NAMALWA (cell line): ENCODE measurements around the gene DNAJA4.

Experiments used
- DNase-seq: peaks from one replicate; pipeline ENCODE4 v3.0.0-alpha.2; 2015; ENCODE audit warnings: low spot score

Gene DNAJA4

GRCh38 chr15:78280319-78281072 is 16.1 kb downstream of the DNAJA4 start:
- DNase-seq, result no peak

DNA sequence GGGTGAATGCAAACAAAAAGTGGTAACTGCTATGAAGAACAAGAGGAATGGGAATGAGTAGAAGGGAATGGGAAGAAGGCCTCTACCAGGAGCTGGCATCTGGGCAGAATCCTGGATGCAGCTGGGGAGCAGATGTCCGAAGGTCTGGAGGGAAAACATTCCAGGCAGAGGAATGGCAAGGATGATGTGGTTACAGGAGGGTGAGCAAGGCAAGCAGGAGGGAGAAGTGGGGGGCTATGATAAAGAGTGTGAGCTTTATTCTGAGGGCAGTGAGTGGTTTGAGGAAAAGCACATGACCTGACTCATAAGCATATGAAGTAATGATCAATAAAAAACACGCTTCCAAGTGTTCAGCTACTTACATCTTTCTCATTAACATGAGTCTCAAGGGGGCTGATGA is 18.0 kb downstream of the DNAJA4 start:
- no peak for DNase-seq

DNA sequence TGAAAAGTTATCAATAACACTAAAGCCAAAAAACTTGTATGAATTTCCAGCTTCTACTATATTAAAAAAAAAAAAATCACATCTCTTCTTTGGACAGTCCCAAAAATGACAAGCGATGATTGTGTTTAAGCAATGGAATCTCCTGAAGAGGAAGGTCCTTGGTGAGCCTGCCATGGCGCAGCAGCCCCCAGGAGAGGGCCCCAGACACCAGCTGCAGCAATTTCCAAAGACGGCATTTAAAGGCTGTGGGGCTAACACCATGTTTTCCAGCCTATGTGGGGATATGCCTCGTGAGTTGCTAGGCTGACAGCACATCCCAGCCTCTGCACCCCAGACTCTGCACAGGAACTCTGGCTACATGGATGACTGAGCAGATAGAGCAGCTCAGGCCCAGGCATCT is 20.4 kb downstream of the DNAJA4 start:
- DNase-seq, result no peak

- DNase-seq, result no peak
Measured at GRCh38 chr15:78290222-78290621, 25.9 kb downstream of the DNAJA4 start.

DNA sequence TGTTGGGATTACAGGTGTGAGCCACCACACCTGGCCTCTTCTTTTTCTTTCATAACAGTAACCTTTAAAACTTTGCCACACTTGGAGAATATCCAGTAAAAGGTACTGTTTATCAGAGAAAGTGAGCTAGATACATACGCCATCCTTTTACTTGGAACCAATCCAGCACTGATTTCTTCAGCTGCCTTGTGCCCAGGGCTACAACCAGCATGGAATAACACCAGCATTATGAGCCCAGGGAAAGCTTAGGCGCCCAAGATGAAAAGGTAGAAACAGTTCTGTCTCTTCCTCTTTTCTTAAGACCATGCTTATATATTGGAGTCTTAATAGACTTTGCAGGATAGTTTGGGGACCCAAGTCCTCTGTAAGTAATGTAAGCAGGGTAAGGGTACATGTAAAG is 26.7 kb downstream of the DNAJA4 start:
- no peak for DNase-seq

- DNase-seq, result no peak
Measured at GRCh38 chr15:78291698-78292097, 27.3 kb downstream of the DNAJA4 start.

GRCh38 chr15:78292219-78292618 is 27.9 kb downstream of the DNAJA4 start:
- DNase-seq, result no peak

- DNase-seq, result peak; percentile 96
Measured at GRCh38 chr15:78299101-78299930, 35.0 kb downstream of the DNAJA4 start, which contains the start of gene SKIC8. Gene SKIC8 (minus strand): TSS chr15:78299609. CDS start chr15:78295686, 3,923 bp downstream.

DNA sequence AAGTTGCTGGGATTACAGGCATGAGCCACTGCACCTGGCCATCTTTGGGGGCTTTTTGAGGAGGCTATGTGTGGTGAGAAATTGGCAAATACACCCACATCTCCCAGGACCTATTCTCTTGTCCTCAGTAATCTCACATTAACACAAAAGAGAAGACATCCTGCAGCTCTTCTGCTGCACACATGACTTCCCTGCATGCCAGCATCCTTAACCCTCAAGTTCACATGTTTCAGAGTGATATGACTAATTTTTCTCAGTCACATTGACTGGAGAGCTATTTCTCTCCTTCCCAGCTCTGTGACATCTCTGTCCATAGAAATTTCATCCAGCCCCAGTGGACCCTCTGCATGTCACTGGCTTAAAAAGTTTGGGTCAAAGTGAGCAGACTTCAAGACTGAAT is 37.0 kb downstream of the DNAJA4 start:
- DNase-seq, result no peak

DNA sequence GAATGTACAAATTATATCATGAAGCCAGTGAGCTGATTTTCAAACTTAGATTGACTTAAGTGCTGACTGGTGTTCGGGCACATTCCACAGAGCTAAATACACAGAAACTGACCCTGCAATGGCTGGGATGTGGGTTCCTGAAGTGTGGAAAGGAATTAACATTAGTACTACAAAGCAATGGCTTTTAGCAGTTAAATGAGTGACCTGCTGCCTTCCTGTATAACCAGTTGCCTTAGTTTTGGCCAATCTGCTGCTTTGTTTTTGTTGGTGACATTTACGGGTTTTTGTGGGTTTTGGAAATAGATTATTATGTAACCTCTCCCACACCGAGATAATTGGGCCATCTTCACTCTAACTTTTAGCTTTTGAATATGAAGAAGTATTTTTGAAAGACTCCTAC is 37.5 kb downstream of the DNAJA4 start:
- DNase-seq, result no peak

- DNase-seq, result no peak
Measured at GRCh38 chr15:78302579-78303312, 38.4 kb downstream of the DNAJA4 start.

DNA sequence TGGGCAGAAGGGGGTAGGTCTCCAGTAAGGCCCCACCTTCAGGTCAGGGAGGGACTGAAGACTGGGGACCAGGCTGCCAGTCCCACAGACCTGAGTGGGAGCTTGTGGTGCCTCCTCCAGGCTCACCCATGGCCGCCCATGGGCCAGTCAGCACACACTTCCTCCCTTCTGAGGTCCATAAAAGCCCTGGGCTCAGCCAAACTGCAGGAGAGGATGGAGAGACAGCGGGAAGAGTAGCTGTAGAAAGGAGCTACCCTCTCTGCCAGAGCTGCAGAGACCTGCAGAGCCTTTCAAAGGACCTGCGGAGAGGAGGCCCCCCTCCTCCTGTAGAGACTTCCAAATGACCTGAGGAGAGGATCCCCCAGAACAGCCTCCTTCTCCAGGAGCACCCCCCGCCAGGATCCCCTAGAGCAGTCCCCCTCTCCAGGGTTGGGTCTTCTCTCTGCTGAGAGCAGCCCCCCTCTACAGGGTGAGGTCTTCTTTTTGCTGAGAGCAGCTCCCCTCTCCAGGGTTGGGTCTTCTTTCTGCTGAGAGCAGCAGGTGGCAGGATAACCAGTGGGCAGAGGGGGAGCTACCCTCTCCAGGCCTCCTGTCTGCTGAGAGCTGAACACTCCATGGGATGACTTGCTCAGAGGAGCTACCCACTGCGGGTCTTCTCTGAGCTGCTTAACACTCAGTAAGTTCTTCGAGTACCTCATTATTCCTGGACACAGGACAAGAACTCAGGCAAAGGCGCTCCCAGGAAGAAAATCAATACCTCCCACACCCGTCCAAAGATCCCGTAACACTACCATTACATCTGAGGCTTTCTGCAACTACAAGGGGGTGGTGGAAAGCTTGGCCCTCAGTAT is 40.1 kb downstream of the DNAJA4 start:
- no peak for DNase-seq

- no peak for DNase-seq
Measured at GRCh38 chr15:78306176-78306774, 41.9 kb downstream of the DNAJA4 start.

DNA sequence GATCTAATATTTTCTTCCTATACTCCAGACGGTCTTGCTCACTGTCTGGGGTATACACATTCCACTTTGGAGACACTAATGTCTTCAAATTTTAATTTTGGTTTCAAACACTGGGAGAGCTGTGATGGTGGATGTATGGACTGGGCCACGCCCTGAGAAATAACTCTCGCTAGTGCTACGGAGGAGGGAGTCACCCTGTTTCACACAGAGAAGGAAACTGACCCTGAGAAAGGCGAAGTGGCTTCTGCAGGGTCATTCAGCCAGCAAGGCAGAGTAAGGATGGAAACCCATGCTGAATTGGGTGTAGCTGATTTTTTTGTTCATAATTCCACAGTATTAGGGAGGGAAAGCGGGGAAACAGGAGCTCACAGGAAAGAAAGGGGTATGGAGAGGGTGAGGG is 43.6 kb downstream of the DNAJA4 start:
- no peak for DNase-seq

DNA sequence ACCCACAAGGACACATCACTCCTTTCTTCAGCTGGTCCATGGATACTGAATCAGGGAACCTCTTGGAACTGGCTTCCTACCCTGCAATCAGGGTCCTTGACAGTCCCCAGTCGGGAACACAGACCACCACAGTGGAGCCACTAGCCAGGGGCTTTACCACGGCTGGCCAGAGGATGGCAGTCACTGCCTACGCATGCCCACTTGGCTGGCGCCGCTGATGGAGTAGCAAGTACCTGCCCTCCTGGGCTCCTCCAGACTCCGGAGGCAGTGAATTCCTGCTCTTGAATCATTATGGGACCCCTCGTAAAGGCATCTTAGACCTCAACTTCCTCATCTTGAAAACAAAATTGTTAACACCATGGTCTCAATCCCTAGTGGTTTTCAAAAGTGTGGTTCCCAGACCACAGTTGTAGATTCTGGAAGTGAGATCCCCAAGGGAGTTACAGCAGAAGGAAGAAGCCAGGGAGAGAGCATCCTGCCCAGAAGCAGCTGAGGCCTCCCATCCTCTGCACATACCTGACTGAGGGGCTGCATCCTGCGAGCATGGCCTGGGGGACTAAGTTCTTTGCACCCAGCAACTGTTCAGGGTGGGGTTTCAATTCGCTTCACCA is 44.2 kb downstream of the DNAJA4 start:
- DNase-seq, result peak; percentile 75

DNA sequence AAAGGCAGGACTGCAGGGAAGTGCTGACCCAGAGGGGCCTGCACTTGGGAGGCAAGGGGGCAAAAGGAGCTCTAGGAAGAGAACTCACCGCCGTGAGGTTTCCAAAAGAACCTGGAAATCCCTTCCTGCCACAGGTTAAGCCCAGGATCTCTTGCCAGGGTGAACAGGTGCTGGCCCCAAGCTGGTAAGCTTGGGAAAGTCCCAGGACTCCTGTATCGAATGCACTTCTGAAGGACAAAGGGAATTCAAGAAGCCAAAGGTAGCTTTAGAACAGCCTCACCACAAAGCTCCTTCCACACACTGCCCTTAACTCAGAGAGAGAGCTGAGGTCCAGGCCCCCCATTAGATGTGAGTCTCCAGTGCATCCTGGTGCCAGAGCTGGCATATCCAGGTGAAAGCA is 46.9 kb downstream of the DNAJA4 start:
- DNase-seq, result no peak

DNA sequence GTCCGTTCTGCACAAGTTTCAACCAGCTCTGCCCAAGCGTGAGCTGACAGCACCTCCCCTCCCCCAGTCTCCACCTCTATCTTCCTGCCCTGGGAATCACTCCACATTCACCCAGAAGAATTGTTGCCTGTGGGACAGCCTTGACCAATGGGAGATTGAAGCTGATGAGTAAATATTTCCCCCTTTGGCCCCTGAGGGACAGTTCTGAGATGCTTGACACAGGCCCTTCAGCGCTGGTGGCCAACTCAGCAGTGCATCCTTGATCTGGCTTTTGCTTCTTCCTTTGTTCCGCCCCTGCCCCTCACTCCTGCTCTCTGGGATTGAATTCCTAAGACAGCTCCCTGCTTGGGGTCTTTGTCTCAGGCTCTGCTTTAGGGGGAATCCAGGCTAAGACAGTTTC is 48.2 kb downstream of the DNAJA4 start:
- no peak for DNase-seq

GRCh38 chr15:78312957-78313356 is 48.6 kb downstream of the DNAJA4 start:
- no peak for DNase-seq

- no peak for DNase-seq
Measured at GRCh38 chr15:78313383-78313782, 49.0 kb downstream of the DNAJA4 start.

DNA sequence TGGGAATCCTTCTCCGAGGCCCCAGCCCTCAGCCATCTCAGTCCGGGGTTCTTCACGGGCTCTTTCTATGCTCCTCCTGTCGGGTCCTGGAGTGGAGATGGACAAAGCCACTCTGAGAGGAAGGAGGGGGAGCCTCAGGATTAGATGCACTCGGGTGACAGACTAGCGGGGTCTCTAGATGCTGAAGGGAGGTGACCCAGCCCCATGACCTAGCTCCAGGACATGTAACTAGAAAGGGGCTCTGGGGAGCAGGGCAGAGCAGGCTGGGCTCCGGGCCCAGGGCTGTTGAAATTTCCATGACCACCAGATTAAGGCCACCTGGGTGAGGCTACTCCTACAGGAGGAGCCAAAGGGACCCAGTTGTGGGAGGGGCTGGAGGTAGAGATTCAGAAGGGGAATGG is 49.8 kb downstream of the DNAJA4 start:
- DNase-seq, result no peak
